GM23338 (cell line): ENCODE results near the gene FCN3. TPM values are rescaled to one million over a fixed set of nuclear protein-coding genes. Genes with fewer than 3 reads are reported as not detected.

Experiments
- ATAC-seq: fragments of 200-7000 bp; cut with Tn5 transposase; 3 replicates; pipeline ENCODE4 v1.9.1; 2020
- DNase-seq: peaks from one replicate; pipeline ENCODE4 v3.0.0-alpha.2; 2015; ENCODE audit warnings: low spot score
- H2AFZ ChIP-seq: fragments of 200-600 bp; sonication (generic); 2 replicates; pipeline ENCODE4 v1.8.0; 2016; ENCODE audit warnings: antibody characterized with exemption, mild to moderate bottlenecking, moderate library complexity
- H3F3A ChIP-seq: fragments of 200-600 bp; sonication (generic); replicated peaks from 2 replicates; pipeline ENCODE4 v1.8.0; 2017; ENCODE audit warnings: antibody characterized with exemption, mixed run types, low read depth
- H3K27ac ChIP-seq: fragments of 200-600 bp; sonication (generic); 2 replicates; pipeline ENCODE4 v1.6.1; 2016; ENCODE audit warnings: low read depth
- H3K27me3 ChIP-seq: fragments of 200-600 bp; sonication (generic); 2 replicates; pipeline ENCODE4 v1.8.0; 2016; ENCODE audit warnings: mild to moderate bottlenecking, mixed run types, moderate library complexity; ENCODE audit not compliant: insufficient read depth
- H3K36me3 ChIP-seq: fragments of 200-600 bp; sonication (generic); 2 replicates; pipeline ENCODE4 v1.8.0; 2016; ENCODE audit warnings: mild to moderate bottlenecking; ENCODE audit not compliant: insufficient read depth
- H3K4me1 ChIP-seq: fragments of 200-600 bp; sonication (generic); 2 replicates; pipeline ENCODE4 v1.8.0; 2016; ENCODE audit warnings: mild to moderate bottlenecking, moderate library complexity; ENCODE audit not compliant: insufficient read depth
- H3K4me2 ChIP-seq: fragments of 200-600 bp; sonication (generic); 2 replicates; pipeline ENCODE4 v1.7.1; 2017; ENCODE audit warnings: mixed run types
- H3K4me3 ChIP-seq: fragments of 200-600 bp; sonication (generic); 2 replicates; pipeline ENCODE4 v1.6.1; 2016; ENCODE audit warnings: mixed run types
- H3K79me2 ChIP-seq: fragments of 200-600 bp; sonication (generic); replicated peaks from 2 replicates; pipeline ENCODE4 v1.8.0; 2017; ENCODE audit warnings: mild to moderate bottlenecking; ENCODE audit not compliant: insufficient read depth
- H3K9me2 ChIP-seq: fragments of 200-600 bp; sonication (generic); 2 replicates; pipeline ENCODE4 v1.8.0; 2017; ENCODE audit not compliant: insufficient read depth
- H4K20me1 ChIP-seq: fragments of 200-600 bp; sonication (generic); replicated peaks from 2 replicates; pipeline ENCODE4 v1.8.0; 2017; ENCODE audit warnings: mild to moderate bottlenecking; ENCODE audit not compliant: insufficient read depth
- H3K27ac Mint-ChIP-seq: 2 replicates; pipeline ENCODE4 v1.8.0; 2020; ENCODE audit warnings: inconsistent platforms, mild to moderate bottlenecking, moderate library complexity, mixed read lengths
- H3K27me3 Mint-ChIP-seq: 3 replicates; pipeline ENCODE4 v1.8.0; 2022; ENCODE audit warnings: low read depth, mild to moderate bottlenecking, moderate library complexity, mixed read lengths, inconsistent platforms; ENCODE audit not compliant: insufficient read depth, poor library complexity
- H3K36me3 Mint-ChIP-seq: 3 replicates; pipeline ENCODE4 v1.8.0; 2021; ENCODE audit warnings: low read depth, mild to moderate bottlenecking, inconsistent platforms, moderate library complexity, mixed read lengths
- H3K4me1 Mint-ChIP-seq: 3 replicates; pipeline ENCODE4 v1.8.0; 2020; ENCODE audit warnings: mild to moderate bottlenecking, inconsistent platforms, mixed read lengths
- H3K4me3 Mint-ChIP-seq: 3 replicates; pipeline ENCODE4 v1.8.0; 2021; ENCODE audit warnings: moderate library complexity, mild to moderate bottlenecking, inconsistent platforms, mixed read lengths
- H3K9me3 Mint-ChIP-seq: 3 replicates; pipeline ENCODE4 v1.8.0; 2020; ENCODE audit warnings: moderate library complexity, mild to moderate bottlenecking, inconsistent platforms, mixed read lengths
- CREB1 ChIP-seq: fragments of 250-450 bp; sonication (Bioruptor Pico); IDR thresholded peaks from 2 replicates; pipeline ENCODE4 v1.5.0; 2020; ENCODE audit warnings: low read depth, mild to moderate bottlenecking, moderate library complexity
- EZH2 ChIP-seq: fragments of 200-600 bp; sonication (generic); IDR thresholded peaks from one replicate; pipeline ENCODE4 v1.8.0; 2017; ENCODE audit warnings: antibody characterized with exemption, mild to moderate bottlenecking, low read depth; ENCODE audit not compliant: unreplicated experiment
- EZH2phosphoT487 ChIP-seq: fragments of 200-600 bp; sonication (generic); IDR thresholded peaks from one replicate; pipeline ENCODE4 v1.8.1; 2018; ENCODE audit warnings: antibody characterized with exemption; ENCODE audit not compliant: unreplicated experiment
- POLR2AphosphoS5 ChIP-seq: IDR thresholded peaks from 2 replicates; pipeline ENCODE4 v1.6.1; 2016; ENCODE audit warnings: antibody characterized with exemption, low read depth
- ZNF331 ChIP-seq: fragments of 250-450 bp; sonication (Bioruptor Pico); IDR thresholded peaks from 2 replicates; pipeline ENCODE4 v1.5.0; 2020; ENCODE audit warnings: low read depth, mild to moderate bottlenecking, moderate library complexity
- polyA plus RNA-seq: library from polyadenylated mRNA; unstranded; fragments of >200 nt; fragmentation: Nextera tagmentation; extraction: Ambion mirVana; gene quantifications from 2 replicates; pipeline ENCODE4 v1.2.1, GENCODE V29; 2016
- total RNA-seq: library from RNA; depleted of rRNA; stranded (reverse); fragments of >200 nt; shearing (Covaris generic); gene quantifications from 2 replicates; pipeline ENCODE4 v1.2.3, GENCODE V29; 2014
- TF ChIP-seq, protein P1 (sequence below): IDR thresholded peaks from one replicate; pipeline ENCODE4 v1.6.1; 2018; ENCODE audit warnings: antibody characterized with exemption; ENCODE audit not compliant: unreplicated experiment
- TF ChIP-seq, protein P2 (sequence below): fragments of 250-450 bp; sonication (Bioruptor Pico); IDR thresholded peaks from 2 replicates; pipeline ENCODE4 v1.5.0; 2020; ENCODE audit warnings: mild to moderate bottlenecking, moderate library complexity
- TF ChIP-seq, protein P3 (sequence below), 2 experiments: fragments of 200-600 bp in 1 of 2; sonication (generic) in 1 of 2; conservative IDR thresholded peaks; 2 replicates each; pipeline versions ENCODE4 v1.5.1 to v1.6.1; 2016 to 2017; ENCODE audit warnings: antibody characterized with exemption in 2 of 2, low read depth in 2 of 2, mild to moderate bottlenecking in 2 of 2, moderate library complexity in 1 of 2

The FCN3 gene
- total and polyA plus RNA-seq, 2 experiments from 2014 or later = 0.49 TPM; not detected in 1

DNA sequence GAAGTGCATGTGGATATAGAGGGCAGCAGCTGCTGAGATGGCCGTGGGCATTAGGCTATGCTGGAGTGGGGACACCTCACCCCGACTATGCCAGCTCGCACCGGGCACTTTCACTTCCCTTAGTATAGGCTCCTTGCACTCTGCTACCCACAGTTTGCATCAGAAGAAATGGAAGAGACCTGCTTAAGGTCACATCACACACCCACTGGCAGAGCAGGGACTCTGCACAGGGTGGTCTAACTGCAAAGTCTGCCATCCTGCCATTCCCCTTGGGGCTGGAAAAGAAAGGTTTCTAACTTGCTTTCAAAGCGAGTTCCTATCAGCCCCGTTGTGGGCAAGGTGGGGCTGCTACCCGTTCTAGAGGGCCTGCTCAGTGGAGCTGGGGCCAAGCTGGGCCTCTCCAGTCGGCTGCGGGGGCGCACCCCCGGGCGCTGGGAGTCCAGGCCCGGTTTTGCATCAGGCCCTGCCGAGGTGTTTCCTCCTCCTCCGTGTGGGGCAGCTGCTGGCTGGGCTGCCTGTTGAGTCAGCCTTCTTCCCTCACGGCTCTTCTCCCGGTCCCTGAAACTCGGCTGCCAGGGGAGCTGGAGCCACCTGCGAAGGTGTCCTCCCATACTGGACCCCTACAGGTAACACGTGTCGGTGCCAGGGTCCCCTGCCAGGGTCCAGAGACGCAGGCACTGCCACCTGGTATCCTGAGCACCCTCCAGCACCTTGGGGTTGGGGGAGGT, 32.9 kb downstream of the FCN3 start, which contains the start of gene SYTL1:
Gene SYTL1 (plus strand): TSS at position 498 of the 728 bp plus-strand sequence. CDS start 3,313 bp downstream, outside the sequence.
- Mint-ChIP-seq H3K9me3 (no peaks in the 10 kb centered on the region; the same call in 2 of the 3 replicates), H3K4me3 (peak within 1 kb of the TSS; percentile 76), H3K4me1 (peaks cover 32% of the 10 kb centered on the region), H3K27ac (peak within 1 kb of the TSS; percentile 41; the same call in 1 of the 2 replicates), H3K27me3 (peaks cover 15% of the 10 kb centered on the region), H3K36me3 (peaks cover 7% of the 10 kb centered on the region; the same call in 2 of the 3 replicates)
- TF ChIP-seq ZNF331 (CRISPR knock-in tag) (no peak), CREB1 (CRISPR knock-in tag) (no peak), POLR2AphosphoS5 (peak; percentile 43)
- no peak within 1 kb of the TSS for H2AFZ ChIP-seq
- ATAC-seq = peak; percentile 88
- no peak within 1 kb of the TSS for H3K27ac ChIP-seq
- no peaks in the 10 kb centered on the region for H3K9me2 ChIP-seq
- peaks cover 5% of the 10 kb centered on the region; the same call in 1 of the 2 replicates for H3F3A ChIP-seq
- peak within 1 kb of the TSS; percentile 83 for H3K4me2 ChIP-seq
- H3K27me3 ChIP-seq = no peaks in the 10 kb centered on the region
- peaks cover 17% of the 10 kb centered on the region; the same call in 1 of the 2 replicates for H3K4me1 ChIP-seq
- H3K79me2 ChIP-seq = no peaks in the 10 kb centered on the region
- H3K36me3 ChIP-seq = no peaks in the 10 kb centered on the region
- no peaks in the 10 kb centered on the region for H4K20me1 ChIP-seq
- H3K4me3 ChIP-seq = peak within 1 kb of the TSS; percentile 55
- DNase-seq = peak; percentile 80

DNA sequence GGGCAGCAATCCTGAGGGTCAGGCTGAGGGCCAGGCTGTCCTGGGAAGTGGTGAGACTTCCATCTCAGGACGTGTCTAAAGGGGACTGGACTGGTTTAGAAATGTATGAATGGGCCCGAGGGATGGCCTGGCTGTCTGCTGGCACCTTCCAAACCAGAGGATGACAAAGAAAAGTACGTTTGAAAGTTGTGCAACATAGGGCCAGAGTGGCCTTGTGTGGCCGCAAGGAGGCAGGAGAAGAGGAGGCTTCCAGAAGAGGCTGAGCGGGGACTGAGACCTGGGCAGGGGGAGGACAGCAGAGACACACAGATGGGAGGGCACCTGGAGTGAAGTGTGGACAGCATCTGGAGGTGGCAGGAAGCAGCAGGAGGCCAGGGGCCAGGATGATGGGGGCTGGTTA, 35.4 kb downstream of the FCN3 start:
- H3K79me2 ChIP-seq = no peaks in the 10 kb centered on the region
- DNase-seq = no peak
- H2AFZ ChIP-seq = no peak overlapping the region
- H3K36me3 ChIP-seq = no peaks in the 10 kb centered on the region; the same call in 1 of the 2 replicates
- H3K4me1 ChIP-seq = peaks cover 17% of the 10 kb centered on the region; the same call in 1 of the 2 replicates
- no peaks in the 10 kb centered on the region for H3K27me3 ChIP-seq
- Mint-ChIP-seq H3K4me1 (peaks cover 32% of the 10 kb centered on the region), H3K9me3 (no peaks in the 10 kb centered on the region), H3K27me3 (peaks cover 15% of the 10 kb centered on the region), H3K27ac (no peak overlapping the region; the same call in 1 of the 2 replicates), H3K4me3 (no peak overlapping the region), H3K36me3 (peaks cover 19% of the 10 kb centered on the region)
- H3K4me2 ChIP-seq = no peak overlapping the region
- no peaks in the 10 kb centered on the region for H4K20me1 ChIP-seq
- no peak overlapping the region for H3K27ac ChIP-seq
- ATAC-seq = no peak
- H3K9me2 ChIP-seq = no peaks in the 10 kb centered on the region
- no peak overlapping the region for H3K4me3 ChIP-seq
- peaks cover 5% of the 10 kb centered on the region; the same call in 1 of the 2 replicates for H3F3A ChIP-seq
- TF ChIP-seq, protein P1, sequence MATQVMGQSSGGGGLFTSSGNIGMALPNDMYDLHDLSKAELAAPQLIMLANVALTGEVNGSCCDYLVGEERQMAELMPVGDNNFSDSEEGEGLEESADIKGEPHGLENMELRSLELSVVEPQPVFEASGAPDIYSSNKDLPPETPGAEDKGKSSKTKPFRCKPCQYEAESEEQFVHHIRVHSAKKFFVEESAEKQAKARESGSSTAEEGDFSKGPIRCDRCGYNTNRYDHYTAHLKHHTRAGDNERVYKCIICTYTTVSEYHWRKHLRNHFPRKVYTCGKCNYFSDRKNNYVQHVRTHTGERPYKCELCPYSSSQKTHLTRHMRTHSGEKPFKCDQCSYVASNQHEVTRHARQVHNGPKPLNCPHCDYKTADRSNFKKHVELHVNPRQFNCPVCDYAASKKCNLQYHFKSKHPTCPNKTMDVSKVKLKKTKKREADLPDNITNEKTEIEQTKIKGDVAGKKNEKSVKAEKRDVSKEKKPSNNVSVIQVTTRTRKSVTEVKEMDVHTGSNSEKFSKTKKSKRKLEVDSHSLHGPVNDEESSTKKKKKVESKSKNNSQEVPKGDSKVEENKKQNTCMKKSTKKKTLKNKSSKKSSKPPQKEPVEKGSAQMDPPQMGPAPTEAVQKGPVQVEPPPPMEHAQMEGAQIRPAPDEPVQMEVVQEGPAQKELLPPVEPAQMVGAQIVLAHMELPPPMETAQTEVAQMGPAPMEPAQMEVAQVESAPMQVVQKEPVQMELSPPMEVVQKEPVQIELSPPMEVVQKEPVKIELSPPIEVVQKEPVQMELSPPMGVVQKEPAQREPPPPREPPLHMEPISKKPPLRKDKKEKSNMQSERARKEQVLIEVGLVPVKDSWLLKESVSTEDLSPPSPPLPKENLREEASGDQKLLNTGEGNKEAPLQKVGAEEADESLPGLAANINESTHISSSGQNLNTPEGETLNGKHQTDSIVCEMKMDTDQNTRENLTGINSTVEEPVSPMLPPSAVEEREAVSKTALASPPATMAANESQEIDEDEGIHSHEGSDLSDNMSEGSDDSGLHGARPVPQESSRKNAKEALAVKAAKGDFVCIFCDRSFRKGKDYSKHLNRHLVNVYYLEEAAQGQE = no peak
- TF ChIP-seq, protein P2, sequence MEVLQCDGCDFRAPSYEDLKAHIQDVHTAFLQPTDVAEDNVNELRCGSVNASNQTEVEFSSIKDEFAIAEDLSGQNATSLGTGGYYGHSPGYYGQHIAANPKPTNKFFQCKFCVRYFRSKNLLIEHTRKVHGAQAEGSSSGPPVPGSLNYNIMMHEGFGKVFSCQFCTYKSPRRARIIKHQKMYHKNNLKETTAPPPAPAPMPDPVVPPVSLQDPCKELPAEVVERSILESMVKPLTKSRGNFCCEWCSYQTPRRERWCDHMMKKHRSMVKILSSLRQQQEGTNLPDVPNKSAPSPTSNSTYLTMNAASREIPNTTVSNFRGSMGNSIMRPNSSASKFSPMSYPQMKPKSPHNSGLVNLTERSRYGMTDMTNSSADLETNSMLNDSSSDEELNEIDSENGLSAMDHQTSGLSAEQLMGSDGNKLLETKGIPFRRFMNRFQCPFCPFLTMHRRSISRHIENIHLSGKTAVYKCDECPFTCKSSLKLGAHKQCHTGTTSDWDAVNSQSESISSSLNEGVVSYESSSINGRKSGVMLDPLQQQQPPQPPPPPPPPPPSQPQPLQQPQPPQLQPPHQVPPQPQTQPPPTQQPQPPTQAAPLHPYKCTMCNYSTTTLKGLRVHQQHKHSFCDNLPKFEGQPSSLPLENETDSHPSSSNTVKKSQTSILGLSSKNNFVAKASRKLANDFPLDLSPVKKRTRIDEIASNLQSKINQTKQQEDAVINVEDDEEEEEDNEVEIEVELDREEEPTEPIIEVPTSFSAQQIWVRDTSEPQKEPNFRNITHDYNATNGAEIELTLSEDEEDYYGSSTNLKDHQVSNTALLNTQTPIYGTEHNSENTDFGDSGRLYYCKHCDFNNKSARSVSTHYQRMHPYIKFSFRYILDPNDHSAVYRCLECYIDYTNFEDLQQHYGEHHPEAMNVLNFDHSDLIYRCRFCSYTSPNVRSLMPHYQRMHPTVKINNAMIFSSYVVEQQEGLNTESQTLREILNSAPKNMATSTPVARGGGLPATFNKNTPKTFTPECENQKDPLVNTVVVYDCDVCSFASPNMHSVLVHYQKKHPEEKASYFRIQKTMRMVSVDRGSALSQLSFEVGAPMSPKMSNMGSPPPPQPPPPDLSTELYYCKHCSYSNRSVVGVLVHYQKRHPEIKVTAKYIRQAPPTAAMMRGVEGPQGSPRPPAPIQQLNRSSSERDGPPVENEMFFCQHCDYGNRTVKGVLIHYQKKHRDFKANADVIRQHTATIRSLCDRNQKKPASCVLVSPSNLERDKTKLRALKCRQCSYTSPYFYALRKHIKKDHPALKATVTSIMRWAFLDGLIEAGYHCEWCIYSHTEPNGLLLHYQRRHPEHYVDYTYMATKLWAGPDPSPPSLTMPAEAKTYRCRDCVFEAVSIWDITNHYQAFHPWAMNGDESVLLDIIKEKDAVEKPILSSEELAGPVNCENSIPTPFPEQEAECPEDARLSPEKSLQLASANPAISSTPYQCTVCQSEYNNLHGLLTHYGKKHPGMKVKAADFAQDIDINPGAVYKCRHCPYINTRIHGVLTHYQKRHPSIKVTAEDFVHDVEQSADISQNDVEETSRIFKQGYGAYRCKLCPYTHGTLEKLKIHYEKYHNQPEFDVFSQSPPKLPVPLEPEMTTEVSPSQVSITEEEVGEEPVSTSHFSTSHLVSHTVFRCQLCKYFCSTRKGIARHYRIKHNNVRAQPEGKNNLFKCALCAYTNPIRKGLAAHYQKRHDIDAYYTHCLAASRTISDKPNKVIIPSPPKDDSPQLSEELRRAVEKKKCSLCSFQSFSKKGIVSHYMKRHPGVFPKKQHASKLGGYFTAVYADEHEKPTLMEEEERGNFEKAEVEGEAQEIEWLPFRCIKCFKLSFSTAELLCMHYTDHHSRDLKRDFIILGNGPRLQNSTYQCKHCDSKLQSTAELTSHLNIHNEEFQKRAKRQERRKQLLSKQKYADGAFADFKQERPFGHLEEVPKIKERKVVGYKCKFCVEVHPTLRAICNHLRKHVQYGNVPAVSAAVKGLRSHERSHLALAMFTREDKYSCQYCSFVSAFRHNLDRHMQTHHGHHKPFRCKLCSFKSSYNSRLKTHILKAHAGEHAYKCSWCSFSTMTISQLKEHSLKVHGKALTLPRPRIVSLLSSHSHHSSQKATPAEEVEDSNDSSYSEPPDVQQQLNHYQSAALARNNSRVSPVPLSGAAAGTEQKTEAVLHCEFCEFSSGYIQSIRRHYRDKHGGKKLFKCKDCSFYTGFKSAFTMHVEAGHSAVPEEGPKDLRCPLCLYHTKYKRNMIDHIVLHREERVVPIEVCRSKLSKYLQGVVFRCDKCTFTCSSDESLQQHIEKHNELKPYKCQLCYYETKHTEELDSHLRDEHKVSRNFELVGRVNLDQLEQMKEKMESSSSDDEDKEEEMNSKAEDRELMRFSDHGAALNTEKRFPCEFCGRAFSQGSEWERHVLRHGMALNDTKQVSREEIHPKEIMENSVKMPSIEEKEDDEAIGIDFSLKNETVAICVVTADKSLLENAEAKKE (CRISPR knock-in tag) = no peak
- no peak for TF ChIP-seq ZNF331 (CRISPR knock-in tag)
- TF ChIP-seq, protein P3, sequence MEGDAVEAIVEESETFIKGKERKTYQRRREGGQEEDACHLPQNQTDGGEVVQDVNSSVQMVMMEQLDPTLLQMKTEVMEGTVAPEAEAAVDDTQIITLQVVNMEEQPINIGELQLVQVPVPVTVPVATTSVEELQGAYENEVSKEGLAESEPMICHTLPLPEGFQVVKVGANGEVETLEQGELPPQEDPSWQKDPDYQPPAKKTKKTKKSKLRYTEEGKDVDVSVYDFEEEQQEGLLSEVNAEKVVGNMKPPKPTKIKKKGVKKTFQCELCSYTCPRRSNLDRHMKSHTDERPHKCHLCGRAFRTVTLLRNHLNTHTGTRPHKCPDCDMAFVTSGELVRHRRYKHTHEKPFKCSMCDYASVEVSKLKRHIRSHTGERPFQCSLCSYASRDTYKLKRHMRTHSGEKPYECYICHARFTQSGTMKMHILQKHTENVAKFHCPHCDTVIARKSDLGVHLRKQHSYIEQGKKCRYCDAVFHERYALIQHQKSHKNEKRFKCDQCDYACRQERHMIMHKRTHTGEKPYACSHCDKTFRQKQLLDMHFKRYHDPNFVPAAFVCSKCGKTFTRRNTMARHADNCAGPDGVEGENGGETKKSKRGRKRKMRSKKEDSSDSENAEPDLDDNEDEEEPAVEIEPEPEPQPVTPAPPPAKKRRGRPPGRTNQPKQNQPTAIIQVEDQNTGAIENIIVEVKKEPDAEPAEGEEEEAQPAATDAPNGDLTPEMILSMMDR (conservative IDR thresholded peaks at IDR 0.05; ENCODE audit: low read depth in 2 of 2) = no peak
- TF ChIP-seq EZH2 = no peak
- no peak for TF ChIP-seq EZH2phosphoT487
- no peak for TF ChIP-seq CREB1 (CRISPR knock-in tag)
